Left lung (tissue), 10 donors: Measurements from ENCODE around the gene DCTN3. TPM values are rescaled to one million over a fixed set of nuclear protein-coding genes. Genes with fewer than 3 reads are reported as not detected.

Source experiments
- ATAC-seq: fragments of 200-7000 bp; cut with Tn5 transposase; one replicate; pipeline ENCODE4 v1.9.1; 2020; ENCODE audit warnings: moderate library complexity
- DNase-seq, 4 donors: peaks; one replicate each; pipeline ENCODE4 v3.0.0-alpha.2; 2013 to 2020
- H3K27ac ChIP-seq, 2 donors: fragments of 200-600 bp; sonication (generic) in 1 of 2; one replicate each; pipeline versions ENCODE4 v1.5.0 to v1.8.0; 2020 to 2021
- H3K27me3 ChIP-seq, 2 donors: fragments of 200-600 bp; sonication (generic) in 1 of 2; one replicate each; pipeline versions ENCODE4 v1.5.0 to v1.8.0; 2020 to 2021
- H3K36me3 ChIP-seq, 2 donors: fragments of 200-600 bp; sonication (generic) in 1 of 2; one replicate each; pipeline versions ENCODE4 v1.5.0 to v1.8.0; 2020 to 2021
- H3K4me1 ChIP-seq, 2 donors: fragments of 200-600 bp; one replicate each; pipeline ENCODE4 v1.8.0; 2021
- H3K4me3 ChIP-seq, 2 donors: fragments of 200-600 bp; sonication (generic) in 1 of 2; one replicate each; pipeline versions ENCODE4 v1.5.0 to v1.8.0; 2020 to 2021; ENCODE audit warnings: mild to moderate bottlenecking in 1 of 2
- H3K9me3 ChIP-seq, 2 donors: fragments of 200-600 bp; sonication (generic) in 1 of 2; one replicate each; pipeline versions ENCODE4 v1.5.0 to v1.8.0; 2020 to 2021
- intact Hi-C, 2 donors: fragments of 100-400 bp; cut with DNase I; formaldehyde crosslinking; loops; one replicate each; pipeline versions ENCODE4 v1.11.2 to v1.14.2; 2022
- polyA plus RNA-seq, 6 donors: library from polyadenylated mRNA; unstranded; fragments of 120-200 nt; gene quantifications; one replicate each; pipeline ENCODE4 v1.2.1, GENCODE V29; 2013; ENCODE audit not compliant: insufficient read length in 6 of 6
- total RNA-seq, 2 donors: library from RNA; stranded (reverse); fragmentation: NEBNext Ultra II Directional; extraction: Animal tissue kit (Norgen Biotek cat#: 25700); gene quantifications; one replicate each; pipeline ENCODE4 v1.2.1, GENCODE V29; 2021
- TF ChIP-seq, protein P1 (sequence below), 2 donors: fragments of 200-600 bp; sonication (generic) in 1 of 2; IDR thresholded peaks; one replicate each; pipeline versions ENCODE4 v1.5.0 to v1.8.0; 2021; ENCODE audit warnings: antibody characterized with exemption in 2 of 2
- donor health status: DM: no; HTN: yes; CAD: no.
- donor health status: DM: no; HTN: no; CAD: no.

Gene DCTN3
- total and polyA plus RNA-seq, 8 donors, result 69.8 to 111 (median 91.4) TPM

DNA sequence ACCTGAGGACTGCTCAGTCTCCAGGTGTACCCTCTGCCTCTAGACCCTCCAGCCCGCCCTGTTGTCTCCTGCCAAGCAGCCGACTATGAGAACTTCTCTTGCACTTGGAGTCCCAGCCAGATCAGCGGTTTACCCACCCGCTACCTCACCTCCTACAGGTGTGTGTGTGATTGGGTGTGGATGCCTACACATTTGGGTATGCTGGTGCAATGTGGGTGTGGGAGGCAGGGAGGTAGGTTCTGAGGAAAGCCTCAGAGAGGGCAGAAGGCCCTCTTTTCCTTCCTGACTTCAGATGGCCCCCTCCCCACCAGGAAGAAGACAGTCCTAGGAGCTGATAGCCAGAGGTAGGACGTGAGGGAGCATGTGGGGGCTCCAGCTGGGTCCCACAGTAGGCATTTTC, 36.7 kb upstream of the DCTN3 start:
- peaks cover 21 to 26% of the 10 kb centered on the region in 2 donors for H3K4me1 ChIP-seq
- DNase-seq (no peak), ATAC-seq (no peak)
- no peaks in the 10 kb centered on the region for H3K9me3 ChIP-seq
- H3K27ac ChIP-seq, result no peak overlapping the region
- TF ChIP-seq, protein P1, sequence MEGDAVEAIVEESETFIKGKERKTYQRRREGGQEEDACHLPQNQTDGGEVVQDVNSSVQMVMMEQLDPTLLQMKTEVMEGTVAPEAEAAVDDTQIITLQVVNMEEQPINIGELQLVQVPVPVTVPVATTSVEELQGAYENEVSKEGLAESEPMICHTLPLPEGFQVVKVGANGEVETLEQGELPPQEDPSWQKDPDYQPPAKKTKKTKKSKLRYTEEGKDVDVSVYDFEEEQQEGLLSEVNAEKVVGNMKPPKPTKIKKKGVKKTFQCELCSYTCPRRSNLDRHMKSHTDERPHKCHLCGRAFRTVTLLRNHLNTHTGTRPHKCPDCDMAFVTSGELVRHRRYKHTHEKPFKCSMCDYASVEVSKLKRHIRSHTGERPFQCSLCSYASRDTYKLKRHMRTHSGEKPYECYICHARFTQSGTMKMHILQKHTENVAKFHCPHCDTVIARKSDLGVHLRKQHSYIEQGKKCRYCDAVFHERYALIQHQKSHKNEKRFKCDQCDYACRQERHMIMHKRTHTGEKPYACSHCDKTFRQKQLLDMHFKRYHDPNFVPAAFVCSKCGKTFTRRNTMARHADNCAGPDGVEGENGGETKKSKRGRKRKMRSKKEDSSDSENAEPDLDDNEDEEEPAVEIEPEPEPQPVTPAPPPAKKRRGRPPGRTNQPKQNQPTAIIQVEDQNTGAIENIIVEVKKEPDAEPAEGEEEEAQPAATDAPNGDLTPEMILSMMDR (IDR thresholded peaks at IDR 0.05), result no peak
- intact Hi-C loops, result no loop called here
- no peaks in the 10 kb centered on the region for H3K36me3 ChIP-seq
- H3K27me3 ChIP-seq, result no peaks in the 10 kb centered on the region
- H3K4me3 ChIP-seq, result no peak overlapping the region

DNA sequence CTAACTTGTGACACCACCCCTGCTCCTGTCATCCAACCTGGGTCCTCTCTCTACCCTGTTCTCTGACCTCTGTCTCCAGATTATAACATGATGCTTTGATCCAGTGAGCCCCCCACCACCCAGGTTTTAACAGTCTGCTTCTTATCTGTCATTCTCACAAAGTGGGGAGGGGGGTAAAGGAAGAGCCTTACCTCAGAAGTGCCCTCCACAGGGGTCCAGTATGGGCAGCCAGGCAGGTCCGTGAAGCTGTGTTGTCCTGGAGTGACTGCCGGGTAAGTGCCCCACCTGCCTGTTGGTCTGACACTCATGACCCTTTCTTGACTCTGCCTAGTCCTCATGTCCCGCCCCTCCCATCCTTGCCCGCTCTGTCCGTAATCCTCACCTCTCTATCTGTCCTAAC, 35.1 kb upstream of the DCTN3 start:
- ATAC-seq (no peak), DNase-seq (no peak)
- H3K27me3 ChIP-seq, result no peaks in the 10 kb centered on the region
- H3K27ac ChIP-seq, result no peak overlapping the region
- no peak overlapping the region for H3K4me3 ChIP-seq
- H3K9me3 ChIP-seq, result no peaks in the 10 kb centered on the region
- TF ChIP-seq, protein P1 (IDR thresholded peaks at IDR 0.05), result no peak
- H3K36me3 ChIP-seq, result no peaks in the 10 kb centered on the region
- H3K4me1 ChIP-seq, result peaks cover 21 to 36% of the 10 kb centered on the region in 2 donors
- intact Hi-C loops, result no loop called here

DNA sequence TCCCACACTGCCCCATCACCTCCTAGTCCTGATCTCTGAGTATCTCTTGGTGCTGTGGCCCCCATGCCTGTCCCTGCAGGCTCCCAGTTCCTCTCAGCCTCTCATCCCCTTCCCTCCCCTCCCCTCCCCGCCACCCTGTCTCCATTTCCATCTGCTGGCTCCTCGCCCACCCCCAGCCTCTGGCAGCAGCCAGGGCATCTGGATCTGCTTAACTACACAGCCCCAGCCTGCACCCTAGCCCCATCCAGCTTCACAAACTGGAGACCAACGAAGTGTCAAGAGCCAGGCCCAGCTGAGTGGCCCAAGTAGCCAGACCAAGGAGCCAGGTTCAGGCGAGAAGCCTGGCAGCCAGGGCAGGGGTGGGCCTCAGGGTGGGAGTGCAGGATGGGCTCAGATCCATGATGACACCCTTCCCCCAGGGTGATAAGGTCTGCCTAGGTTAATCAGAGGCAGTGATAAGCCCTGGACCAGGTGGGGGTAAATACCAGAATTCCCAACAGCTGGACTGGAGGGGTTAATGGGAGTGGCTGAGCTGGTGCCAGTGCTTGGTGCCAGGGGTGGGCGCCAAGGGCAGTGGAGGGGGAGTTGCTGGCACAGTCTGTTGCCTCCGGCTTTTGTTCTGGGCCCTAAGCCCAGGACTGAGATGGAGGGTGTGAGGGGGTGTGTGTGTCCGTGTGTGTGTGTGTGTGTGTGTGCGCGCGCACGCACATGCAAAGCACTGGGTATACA, 34.2 kb upstream of the DCTN3 start:
- ATAC-seq (no peak), DNase-seq (peak in 2 of 4 donors; percentile 83 to 86)
- Histone ChIP-seq H3K9me3 (no peaks in the 10 kb centered on the region), H3K36me3 (peaks cover 0 to 8% of the 10 kb centered on the region in 2 donors), H3K4me3 (no peak overlapping the region), H3K27ac (peak overlapping the region in 1 of 2 donors; percentile 33), H3K4me1 (peaks cover 21 to 36% of the 10 kb centered on the region in 2 donors), H3K27me3 (no peaks in the 10 kb centered on the region)
- TF ChIP-seq, protein P1 (IDR thresholded peaks at IDR 0.05), result no peak
- intact Hi-C loops, result no loop called here

DNA sequence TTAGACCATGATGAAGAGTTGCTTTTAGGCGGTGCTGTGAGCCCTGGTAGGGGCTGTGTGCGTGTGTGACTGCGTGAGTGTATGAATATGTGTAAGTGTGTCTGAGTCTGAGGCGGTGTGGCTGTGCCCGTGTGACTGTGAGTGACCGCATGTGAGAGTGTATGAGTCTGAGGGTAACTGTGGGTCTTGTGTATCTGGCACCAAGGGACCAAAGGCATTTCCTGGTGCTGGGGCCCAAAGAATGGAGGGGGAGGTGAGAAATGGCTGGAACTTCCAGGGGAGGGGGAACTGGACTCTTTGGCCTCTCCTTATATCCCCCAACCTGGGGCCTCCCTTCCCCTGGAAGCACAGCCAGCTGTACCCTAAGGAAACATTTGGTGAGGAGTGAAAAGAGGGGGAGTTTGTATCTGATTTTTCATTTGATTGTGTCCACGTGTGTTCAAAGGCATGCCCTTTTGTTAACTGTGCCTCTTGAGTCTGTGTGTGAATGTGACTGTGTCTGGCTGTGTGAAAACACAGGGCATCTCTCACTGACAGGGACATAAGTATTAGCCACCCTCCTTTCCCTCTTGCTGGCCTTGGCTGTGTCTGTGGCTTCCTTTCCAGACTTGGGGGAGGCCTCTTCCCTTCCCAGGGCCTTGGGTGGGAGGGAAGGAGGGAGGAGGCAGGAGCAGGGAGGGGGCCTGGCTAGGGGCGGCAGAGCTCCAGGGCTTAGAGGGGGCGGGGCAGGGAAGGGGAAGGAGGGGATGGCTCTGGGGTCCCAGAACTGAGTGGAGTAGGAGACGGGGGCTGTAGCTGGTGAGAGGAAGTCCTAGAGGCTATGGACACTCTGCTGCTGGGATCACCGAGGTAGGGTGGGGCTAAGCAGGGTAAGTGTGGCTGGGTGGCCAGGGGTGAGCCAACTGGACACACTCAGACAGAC, 33.1 kb upstream of the DCTN3 start:
- Histone ChIP-seq H3K36me3 (peaks cover 0 to 19% of the 10 kb centered on the region in 2 donors), H3K27ac (peak overlapping the region; percentile 33 to 64), H3K9me3 (no peaks in the 10 kb centered on the region), H3K4me3 (no peak overlapping the region), H3K4me1 (peaks cover 21 to 36% of the 10 kb centered on the region in 2 donors), H3K27me3 (no peaks in the 10 kb centered on the region)
- intact Hi-C loops, result no loop called here
- DNase-seq (peak in 2 of 4 donors; percentile 67 to 81), ATAC-seq (no peak)
- TF ChIP-seq, protein P1 (IDR thresholded peaks at IDR 0.05), result no peak

DNA sequence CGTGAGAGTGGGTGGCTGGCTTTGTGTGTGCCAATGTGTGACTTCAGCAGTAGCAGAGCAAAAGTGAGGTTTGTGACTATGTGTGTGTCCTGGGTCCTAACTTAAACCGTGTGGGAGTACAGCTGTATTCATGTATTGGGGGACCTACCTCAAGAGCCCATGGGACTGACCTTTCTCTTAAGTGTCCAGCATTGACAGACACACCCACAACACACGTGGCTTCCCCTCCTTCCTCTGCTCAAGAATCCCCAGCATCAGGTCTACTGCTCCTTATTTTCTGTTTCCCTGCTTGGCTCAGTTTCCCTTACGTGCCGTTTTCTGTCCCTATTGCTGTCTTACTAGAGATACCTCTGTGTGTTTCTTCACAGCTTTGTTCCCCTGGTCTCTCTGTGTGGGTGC, 32.3 kb upstream of the DCTN3 start:
- TF ChIP-seq, protein P1 (IDR thresholded peaks at IDR 0.05), result no peak
- H3K9me3 ChIP-seq, result no peaks in the 10 kb centered on the region
- DNase-seq, result no peak
- H3K4me3 ChIP-seq, result peak overlapping the region; percentile 15 to 33
- H3K27ac ChIP-seq, result peak overlapping the region; percentile 61 to 64
- intact Hi-C loops, result no loop called here
- H3K36me3 ChIP-seq, result peaks cover 0 to 22% of the 10 kb centered on the region in 2 donors
- H3K4me1 ChIP-seq, result peaks cover 24 to 43% of the 10 kb centered on the region in 2 donors
- H3K27me3 ChIP-seq, result no peaks in the 10 kb centered on the region
- ATAC-seq, result no peak
